ENCODE data around the gene TMEM247.

The TMEM247 gene

DNA sequence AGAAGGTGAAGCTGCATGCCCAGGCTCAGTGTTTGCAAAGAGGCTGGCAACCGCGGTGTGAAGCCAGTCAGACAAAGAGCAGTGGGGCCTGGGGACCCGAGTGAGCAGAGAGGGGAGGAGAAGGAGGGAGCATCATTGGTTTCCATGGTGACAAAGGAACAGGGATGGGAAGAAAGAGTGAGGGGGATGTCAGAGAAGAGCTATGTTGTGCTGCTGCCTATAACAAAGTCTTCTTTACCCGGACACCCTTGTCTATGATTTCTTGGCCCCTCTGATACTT is 14.5 kb downstream of the TMEM247 start:
- no peak overlapping the region for H3K4me3 ChIP-seq (replicated peaks; ENCODE audit: low read depth, low read length)
- no peak for DNase-seq (ENCODE audit: extremely low read depth, low read depth)
- TF ChIP-seq, protein P1, sequence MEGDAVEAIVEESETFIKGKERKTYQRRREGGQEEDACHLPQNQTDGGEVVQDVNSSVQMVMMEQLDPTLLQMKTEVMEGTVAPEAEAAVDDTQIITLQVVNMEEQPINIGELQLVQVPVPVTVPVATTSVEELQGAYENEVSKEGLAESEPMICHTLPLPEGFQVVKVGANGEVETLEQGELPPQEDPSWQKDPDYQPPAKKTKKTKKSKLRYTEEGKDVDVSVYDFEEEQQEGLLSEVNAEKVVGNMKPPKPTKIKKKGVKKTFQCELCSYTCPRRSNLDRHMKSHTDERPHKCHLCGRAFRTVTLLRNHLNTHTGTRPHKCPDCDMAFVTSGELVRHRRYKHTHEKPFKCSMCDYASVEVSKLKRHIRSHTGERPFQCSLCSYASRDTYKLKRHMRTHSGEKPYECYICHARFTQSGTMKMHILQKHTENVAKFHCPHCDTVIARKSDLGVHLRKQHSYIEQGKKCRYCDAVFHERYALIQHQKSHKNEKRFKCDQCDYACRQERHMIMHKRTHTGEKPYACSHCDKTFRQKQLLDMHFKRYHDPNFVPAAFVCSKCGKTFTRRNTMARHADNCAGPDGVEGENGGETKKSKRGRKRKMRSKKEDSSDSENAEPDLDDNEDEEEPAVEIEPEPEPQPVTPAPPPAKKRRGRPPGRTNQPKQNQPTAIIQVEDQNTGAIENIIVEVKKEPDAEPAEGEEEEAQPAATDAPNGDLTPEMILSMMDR (IDR thresholded peaks at IDR 0.05; ENCODE audit: low read depth, low read length, missing control alignments) = no peak

DNA sequence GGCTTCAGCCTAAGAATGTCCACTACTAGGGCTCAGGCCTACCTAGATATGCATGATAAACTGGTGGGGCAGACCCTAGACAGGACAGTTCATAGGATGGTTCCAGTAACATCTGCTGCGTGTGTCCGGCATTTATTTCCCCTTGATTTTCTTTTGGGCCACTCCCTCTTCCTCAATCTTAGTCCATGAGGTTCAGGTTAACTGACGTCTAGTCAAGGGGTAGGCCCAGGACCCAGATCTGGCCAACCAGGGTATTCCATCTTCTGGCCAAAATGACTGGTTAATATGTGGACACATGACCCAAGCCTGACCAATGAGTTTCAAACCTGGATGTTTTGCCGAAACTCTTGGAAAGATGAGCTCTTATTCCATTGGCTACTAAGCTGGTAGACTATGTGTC is 15.2 kb downstream of the TMEM247 start:
- DNase-seq (ENCODE audit: extremely low read depth, low read depth) = no peak
- TF ChIP-seq, protein P1 (IDR thresholded peaks at IDR 0.05; ENCODE audit: low read depth, low read length, missing control alignments) = no peak

DNA sequence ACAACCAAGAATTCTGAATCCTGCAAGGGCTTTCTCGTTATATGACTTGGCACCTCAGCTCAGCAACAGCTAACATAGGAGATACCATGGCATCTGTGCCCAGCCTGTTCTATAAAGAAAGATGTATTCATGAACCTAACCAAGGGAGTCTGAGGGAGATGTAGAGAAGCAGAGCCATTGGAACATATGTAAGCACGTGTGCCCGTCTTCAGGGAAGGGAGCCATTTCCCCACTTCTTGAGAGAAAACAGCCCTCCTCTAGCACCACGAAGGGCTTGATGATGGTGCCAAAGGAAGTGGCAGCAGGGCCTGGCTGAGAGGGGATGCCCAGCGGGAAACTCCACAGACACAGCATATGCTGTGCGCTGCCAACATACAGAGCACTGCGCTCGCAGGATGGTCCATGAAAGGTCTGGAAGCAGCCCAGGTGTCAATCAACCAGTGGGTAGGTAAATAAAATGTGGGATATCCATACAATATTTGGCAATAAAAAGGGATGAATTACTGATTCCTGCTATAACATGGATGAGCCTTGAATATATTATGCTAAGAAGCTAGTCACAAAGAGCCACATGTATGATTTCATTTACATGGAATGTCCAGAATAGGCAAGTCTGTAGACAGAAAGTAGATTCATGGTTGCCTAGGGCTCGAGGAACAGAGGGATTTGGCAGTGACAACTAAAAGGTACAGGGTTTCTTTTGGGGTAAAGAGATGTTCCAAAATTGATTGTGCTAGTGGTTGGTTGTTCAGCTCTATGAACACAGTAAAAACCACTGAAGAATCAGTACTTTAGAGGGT is 16.1 kb downstream of the TMEM247 start:
- DNase-seq (ENCODE audit: extremely low read depth, low read depth) = no peak
- TF ChIP-seq, protein P1 (IDR thresholded peaks at IDR 0.05; ENCODE audit: low read depth, low read length, missing control alignments) = no peak
- H3K4me3 ChIP-seq (replicated peaks; ENCODE audit: low read depth, low read length) = no peak overlapping the region

More for the DNA sequence above, 15.2 kb downstream of the TMEM247 start:
- no peak overlapping the region for H3K4me3 ChIP-seq (replicated peaks; ENCODE audit: low read depth, low read length)

DNA sequence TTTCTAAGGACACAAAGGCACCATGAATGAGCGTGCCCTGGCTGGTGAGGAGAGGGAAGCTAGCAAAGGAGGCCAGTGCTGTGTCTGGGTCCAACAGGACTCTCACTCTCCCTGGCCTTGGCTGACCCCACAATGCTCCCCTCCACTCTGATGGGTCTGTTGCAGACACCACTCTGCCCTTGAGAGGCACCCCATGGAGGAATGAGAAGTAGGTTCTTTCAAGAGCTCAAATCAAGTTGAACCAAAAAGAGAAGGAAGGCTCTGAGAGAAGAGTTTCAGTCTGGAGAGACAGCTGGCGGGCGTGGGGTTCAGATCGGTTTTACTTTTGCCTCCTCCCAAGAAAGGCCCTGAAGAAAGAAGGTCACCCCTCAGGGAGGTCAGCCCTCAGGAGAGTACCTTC is 18.4 kb downstream of the TMEM247 start:
- TF ChIP-seq, protein P1 (IDR thresholded peaks at IDR 0.05; ENCODE audit: low read depth, low read length, missing control alignments) = no peak
- no peak for DNase-seq (ENCODE audit: extremely low read depth, low read depth)
- no peak overlapping the region for H3K4me3 ChIP-seq (replicated peaks; ENCODE audit: low read depth, low read length)

DNA sequence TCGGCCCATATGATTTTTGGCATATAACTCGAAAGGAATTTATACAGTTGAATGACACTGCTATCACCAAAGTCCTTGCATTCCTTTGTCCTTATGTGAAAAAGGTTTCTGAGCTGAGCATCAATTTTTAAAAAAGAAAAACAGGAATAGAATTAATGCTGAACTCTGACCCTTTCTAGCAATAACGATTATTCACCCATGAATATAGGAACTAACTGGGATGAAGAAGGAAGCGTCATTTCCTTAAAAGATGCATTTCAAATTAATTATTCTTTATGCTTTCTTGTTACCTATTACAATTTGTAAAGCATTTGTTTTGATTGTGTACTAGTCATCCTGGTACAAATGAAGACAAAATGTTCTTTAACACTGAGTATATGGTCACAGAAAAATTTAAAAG is 19.3 kb downstream of the TMEM247 start:
- no peak overlapping the region for H3K4me3 ChIP-seq (replicated peaks; ENCODE audit: low read depth, low read length)
- TF ChIP-seq, protein P1 (IDR thresholded peaks at IDR 0.05; ENCODE audit: low read depth, low read length, missing control alignments) = no peak
- DNase-seq (ENCODE audit: extremely low read depth, low read depth) = no peak

DNA sequence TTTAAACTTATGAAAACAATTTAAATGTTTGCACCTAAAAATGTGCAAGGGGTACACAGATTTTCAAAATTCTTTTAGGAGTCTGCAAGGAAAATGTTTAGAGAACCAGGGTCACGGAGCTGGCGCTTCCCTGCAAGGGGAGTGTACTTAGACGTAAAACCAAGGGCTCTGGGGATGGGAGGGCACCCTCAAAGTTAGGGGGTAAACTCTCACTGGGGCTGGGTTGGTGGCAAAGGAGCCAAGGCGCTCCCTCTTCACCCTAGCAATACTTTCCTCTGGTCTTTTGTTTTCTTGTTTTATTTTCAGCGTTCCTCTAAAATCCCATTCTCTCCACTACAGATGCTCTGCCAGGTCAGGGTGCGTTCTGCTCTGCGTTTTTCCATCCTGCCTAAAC is 20.0 kb downstream of the TMEM247 start:
- TF ChIP-seq, protein P1 (IDR thresholded peaks at IDR 0.05; ENCODE audit: low read depth, low read length, missing control alignments) = no peak
- H3K4me3 ChIP-seq (replicated peaks; ENCODE audit: low read depth, low read length) = peak overlapping the region; percentile 59
- no peak for DNase-seq (ENCODE audit: extremely low read depth, low read depth)

DNA sequence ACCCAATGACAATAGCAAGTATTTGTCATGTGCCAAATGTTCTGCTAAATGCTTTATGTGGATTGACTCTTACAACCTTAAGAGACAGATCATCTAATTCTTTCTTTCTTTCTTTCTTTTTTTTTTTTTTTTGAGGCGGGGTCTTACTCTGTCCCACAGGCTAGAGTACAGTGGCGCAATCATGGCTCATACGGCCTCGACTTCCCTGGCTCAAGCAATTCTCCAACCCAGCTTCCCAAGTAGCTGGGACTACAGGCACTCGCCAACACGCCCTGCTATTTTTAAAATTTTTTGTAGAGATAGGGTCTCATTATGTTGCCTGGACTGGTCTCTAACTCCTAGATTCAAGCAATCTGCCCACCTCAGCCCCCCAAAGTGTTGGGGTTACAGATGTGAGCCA is 21.4 kb downstream of the TMEM247 start:
- TF ChIP-seq, protein P1 (IDR thresholded peaks at IDR 0.05; ENCODE audit: low read depth, low read length, missing control alignments) = no peak
- H3K4me3 ChIP-seq (replicated peaks; ENCODE audit: low read depth, low read length) = no peak overlapping the region
- DNase-seq (ENCODE audit: extremely low read depth, low read depth) = no peak
